GM12878 (cell line): ENCODE measurements around the gene SPRN. TPM values are rescaled to one million over a fixed set of nuclear protein-coding genes. Genes with fewer than 3 reads are reported as not detected.
A peak's percentile ranks its signal among the peaks of the same experiment; 100 is the strongest.

ENCODE experiments used
- BRCA1 ChIP-seq: IDR thresholded peaks from 2 replicates; pipeline ENCODE4 v1.6.1; 2011; ENCODE audit warnings: low read depth, low read length, improper control_type of control experiment
- CBX5 ChIP-seq: sonication (generic); IDR thresholded peaks from 2 replicates; pipeline ENCODE4 v1.6.1; 2016; ENCODE audit warnings: low read depth, moderate library complexity, mild to moderate bottlenecking, inconsistent platforms
- CHD1 ChIP-seq: IDR thresholded peaks from 2 replicates; pipeline ENCODE4 v1.6.1; 2012; ENCODE audit warnings: low read depth, low read length, improper control_type of control experiment
- CHD4 ChIP-seq: fragments of 200-600 bp; sonication (generic); IDR thresholded peaks from 2 replicates; pipeline ENCODE4 v1.6.1; 2016; ENCODE audit warnings: mild to moderate bottlenecking
- EED ChIP-seq: sonication (generic); IDR thresholded peaks from 2 replicates; pipeline ENCODE4 v1.6.1; 2016; ENCODE audit warnings: antibody characterized with exemption, low read depth
- EZH2 ChIP-seq: IDR thresholded peaks from 2 replicates; pipeline ENCODE4 v1.6.1; 2012; ENCODE audit warnings: low read depth, mild to moderate bottlenecking, control low read depth, inconsistent platforms, low read length, borderline replicate concordance; ENCODE audit not compliant: control insufficient read depth
- HDAC6 ChIP-seq: fragments of 200-600 bp; sonication (generic); IDR thresholded peaks from one replicate; pipeline ENCODE4 v1.8.0; 2017; ENCODE audit warnings: antibody characterized with exemption; ENCODE audit not compliant: unreplicated experiment
- KLF5 ChIP-seq: fragments of 450-650 bp; IDR thresholded peaks from 2 replicates; pipeline ENCODE4 v1.6.1; 2014; ENCODE audit warnings: mild to moderate bottlenecking; ENCODE audit not compliant: partially characterized antibody
- LARP7 ChIP-seq: fragments of 450-650 bp; IDR thresholded peaks from 2 replicates; pipeline ENCODE4 v1.6.1; 2017; ENCODE audit warnings: mild to moderate bottlenecking
- MXI1 ChIP-seq: fragments of 150-350 bp; IDR thresholded peaks from 2 replicates; pipeline ENCODE4 v1.6.1; 2011; ENCODE audit warnings: low read depth, mild to moderate bottlenecking, inconsistent platforms, low read length, improper control_type of control experiment
- MYB ChIP-seq: fragments of 150-350 bp; IDR thresholded peaks from 2 replicates; pipeline ENCODE4 v1.6.1; 2014; ENCODE audit warnings: mild to moderate bottlenecking, low read depth, low read length, borderline replicate concordance
- NR2F1 ChIP-seq: fragments of 450-650 bp; conservative IDR thresholded peaks from 2 replicates; pipeline ENCODE4 v1.6.1; 2017; ENCODE audit warnings: mild to moderate bottlenecking
- POLR2AphosphoS5 ChIP-seq: IDR thresholded peaks from 2 replicates; pipeline ENCODE4 v1.6.1; 2011; ENCODE audit warnings: mild to moderate bottlenecking, low read length, inconsistent platforms
- RCOR1 ChIP-seq: conservative IDR thresholded peaks from 2 replicates; pipeline ENCODE4 v1.6.1; 2012; ENCODE audit warnings: low read depth, low read length, improper control_type of control experiment
- SMAD1 ChIP-seq: fragments of 450-650 bp; IDR thresholded peaks from 2 replicates; pipeline ENCODE4 v1.6.1; 2018; ENCODE audit warnings: mild to moderate bottlenecking, low read depth; ENCODE audit not compliant: partially characterized antibody
- SPI1 ChIP-seq: IDR thresholded peaks from 2 replicates; pipeline ENCODE4 v1.6.1; 2011; ENCODE audit warnings: low read depth, mild to moderate bottlenecking, low read length, moderate library complexity, borderline replicate concordance; ENCODE audit not compliant: insufficient read depth
- SREBF1 ChIP-seq: IDR thresholded peaks from 2 replicates; pipeline ENCODE4 v1.6.1; 2012; ENCODE audit warnings: mild to moderate bottlenecking, low read length
- STAT3 ChIP-seq: IDR thresholded peaks from 2 replicates; pipeline ENCODE4 v1.6.1; 2011; ENCODE audit warnings: low read depth, low read length, improper control_type of control experiment
- SUZ12 ChIP-seq: fragments of 200-600 bp; sonication (generic); IDR thresholded peaks from one replicate; pipeline ENCODE4 v1.6.1; 2018; ENCODE audit warnings: antibody characterized with exemption, mild to moderate bottlenecking; ENCODE audit not compliant: unreplicated experiment
- TARDBP ChIP-seq: IDR thresholded peaks from 2 replicates; pipeline ENCODE4 v1.6.1; 2016; ENCODE audit warnings: borderline replicate concordance
- YY1 ChIP-seq: IDR thresholded peaks from 2 replicates; pipeline ENCODE4 v1.6.1; 2011; ENCODE audit warnings: low read depth, mild to moderate bottlenecking, low read length
- ZZZ3 ChIP-seq: IDR thresholded peaks from 2 replicates; pipeline ENCODE4 v1.6.1; 2011; ENCODE audit warnings: low read depth; ENCODE audit not compliant: control insufficient read depth, insufficient read length
- polyA plus RNA-seq, 11 experiments: library from polyadenylated mRNA; depleted of rRNA in 4 of 11; unstranded in 6 of 11; stranded (reverse) in 5 of 11; fragments of >200 nt; fragmentation: Nextera tagmentation in 4 of 11; fragmentation: Illumina TruSeq in 1 of 11; extraction: Ambion mirVana in 4 of 11; extraction: Trizol in 1 of 11; gene quantifications; 1 replicate in 1 of 11; 2 replicates in 10 of 11; pipeline versions ENCODE4 v1.2.1 to v1.2.3, GENCODE V29; 2011 to 2016; ENCODE audit warnings: inconsistent platforms in 2 of 11, missing spikeins in 2 of 11, low read depth in 1 of 11
- total RNA-seq, 4 experiments: library from RNA; depleted of rRNA in 3 of 4; stranded (reverse); fragments of >200 nt in 3 of 4; fragmentation: Illumina TruSeq in 1 of 4; extraction: Trizol in 1 of 4; gene quantifications; 2 replicates each; pipeline versions ENCODE4 v1.2.1 to v1.2.3, GENCODE V29; 2013 to 2021
- TF ChIP-seq, protein P1 (sequence below): fragments of 450-650 bp; IDR thresholded peaks from 2 replicates; pipeline ENCODE4 v1.6.1; 2014; ENCODE audit warnings: mild to moderate bottlenecking
- TF ChIP-seq, protein P2 (sequence below): fragments of 450-650 bp; IDR thresholded peaks from 2 replicates; pipeline ENCODE4 v1.6.1; 2017; ENCODE audit warnings: mild to moderate bottlenecking
- TF ChIP-seq, protein P3 (sequence below): IDR thresholded peaks from 2 replicates; pipeline ENCODE4 v1.6.1; 2012; ENCODE audit warnings: low read depth, low read length, improper control_type of control experiment
- TF ChIP-seq, protein P4 (sequence below): fragments of 150-350 bp; IDR thresholded peaks from 2 replicates; pipeline ENCODE4 v1.6.1; 2014; ENCODE audit warnings: mild to moderate bottlenecking, low read depth, low read length

SPRN gene
- total and polyA plus RNA-seq, 10 of the 15 experiments (the other 5 are each of a cell fraction or from before 2014, with no cell fraction given): 0.03 to 0.96 (median 0.46) TPM; not detected in 6

DNA sequence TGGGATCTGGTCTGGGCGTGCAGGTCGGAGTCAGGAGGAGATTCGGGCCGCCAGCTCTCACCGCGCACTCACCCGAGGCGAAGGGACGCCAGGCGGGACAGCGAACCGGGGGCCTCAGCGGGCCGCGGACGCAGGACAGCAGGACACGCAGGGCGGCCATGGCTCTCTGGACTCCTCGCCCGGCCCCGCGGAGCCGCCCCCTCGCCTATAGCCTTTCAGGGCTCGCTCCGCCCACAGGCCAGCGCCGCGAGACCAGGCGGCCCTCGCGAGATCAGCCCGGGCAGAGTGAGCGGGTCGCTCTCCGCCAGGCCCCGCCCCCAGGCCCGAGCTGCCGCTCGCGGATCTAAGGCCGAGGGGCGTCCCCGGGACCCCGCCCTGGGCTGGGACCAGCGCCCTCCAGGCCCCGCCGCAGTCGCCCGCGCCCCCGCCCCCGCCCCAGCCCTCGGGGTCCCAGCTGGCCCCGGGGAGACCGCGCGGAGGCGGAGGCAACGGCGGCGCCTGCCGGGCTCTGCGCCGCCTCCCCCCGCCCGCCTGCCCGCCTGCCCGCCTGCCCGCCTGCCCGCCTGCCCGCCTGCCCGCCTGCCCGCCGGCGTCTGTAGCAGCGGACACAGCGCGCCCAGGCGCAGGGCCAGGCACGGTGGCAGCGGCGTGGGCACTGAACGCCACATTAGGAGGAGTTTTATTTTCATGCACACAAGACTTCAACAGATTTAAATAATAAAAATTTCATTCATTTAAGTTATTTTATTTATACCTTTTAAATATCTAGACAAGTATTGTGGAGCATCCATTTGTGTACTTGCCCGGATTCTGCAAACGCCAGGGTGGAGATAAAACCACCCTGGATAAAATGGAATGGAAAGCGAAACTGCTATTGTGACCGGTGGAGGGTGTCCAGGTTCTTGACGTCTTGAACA is 51.0 kb downstream of the SPRN start, which contains the start of gene ECHS1 (continued):
- TF ChIP-seq, protein P1, sequence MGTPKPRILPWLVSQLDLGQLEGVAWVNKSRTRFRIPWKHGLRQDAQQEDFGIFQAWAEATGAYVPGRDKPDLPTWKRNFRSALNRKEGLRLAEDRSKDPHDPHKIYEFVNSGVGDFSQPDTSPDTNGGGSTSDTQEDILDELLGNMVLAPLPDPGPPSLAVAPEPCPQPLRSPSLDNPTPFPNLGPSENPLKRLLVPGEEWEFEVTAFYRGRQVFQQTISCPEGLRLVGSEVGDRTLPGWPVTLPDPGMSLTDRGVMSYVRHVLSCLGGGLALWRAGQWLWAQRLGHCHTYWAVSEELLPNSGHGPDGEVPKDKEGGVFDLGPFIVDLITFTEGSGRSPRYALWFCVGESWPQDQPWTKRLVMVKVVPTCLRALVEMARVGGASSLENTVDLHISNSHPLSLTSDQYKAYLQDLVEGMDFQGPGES: no peak
- TF ChIP-seq SUZ12: no peak
- TF ChIP-seq STAT3: no peak
- TF ChIP-seq BRCA1: peak; percentile 95
- no peak for TF ChIP-seq CHD1
- TF ChIP-seq EED: 0 out of 2 replicates have a peak, but pooled peaks have one; percentile 25
- TF ChIP-seq ZZZ3: no peak
- TF ChIP-seq, protein P2, sequence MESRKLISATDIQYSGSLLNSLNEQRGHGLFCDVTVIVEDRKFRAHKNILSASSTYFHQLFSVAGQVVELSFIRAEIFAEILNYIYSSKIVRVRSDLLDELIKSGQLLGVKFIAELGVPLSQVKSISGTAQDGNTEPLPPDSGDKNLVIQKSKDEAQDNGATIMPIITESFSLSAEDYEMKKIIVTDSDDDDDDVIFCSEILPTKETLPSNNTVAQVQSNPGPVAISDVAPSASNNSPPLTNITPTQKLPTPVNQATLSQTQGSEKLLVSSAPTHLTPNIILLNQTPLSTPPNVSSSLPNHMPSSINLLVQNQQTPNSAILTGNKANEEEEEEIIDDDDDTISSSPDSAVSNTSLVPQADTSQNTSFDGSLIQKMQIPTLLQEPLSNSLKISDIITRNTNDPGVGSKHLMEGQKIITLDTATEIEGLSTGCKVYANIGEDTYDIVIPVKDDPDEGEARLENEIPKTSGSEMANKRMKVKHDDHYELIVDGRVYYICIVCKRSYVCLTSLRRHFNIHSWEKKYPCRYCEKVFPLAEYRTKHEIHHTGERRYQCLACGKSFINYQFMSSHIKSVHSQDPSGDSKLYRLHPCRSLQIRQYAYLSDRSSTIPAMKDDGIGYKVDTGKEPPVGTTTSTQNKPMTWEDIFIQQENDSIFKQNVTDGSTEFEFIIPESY: no peak
- TF ChIP-seq TARDBP: no peak
- TF ChIP-seq HDAC6: no peak
- no peak for TF ChIP-seq SMAD1
- peak; percentile 91 for TF ChIP-seq POLR2AphosphoS5
- no peak for TF ChIP-seq MYB
- TF ChIP-seq MXI1: 0 out of 2 replicates have a peak, but pooled peaks have one; percentile 58
- TF ChIP-seq, protein P3, sequence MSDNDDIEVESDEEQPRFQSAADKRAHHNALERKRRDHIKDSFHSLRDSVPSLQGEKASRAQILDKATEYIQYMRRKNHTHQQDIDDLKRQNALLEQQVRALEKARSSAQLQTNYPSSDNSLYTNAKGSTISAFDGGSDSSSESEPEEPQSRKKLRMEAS: 0 out of 2 replicates have a peak, but pooled peaks have one; percentile 43
- peak; percentile 94 for TF ChIP-seq YY1
- no peak for TF ChIP-seq KLF5
- TF ChIP-seq EZH2: no peak
- no peak for TF ChIP-seq LARP7
- peak; percentile 99 for TF ChIP-seq RCOR1
- TF ChIP-seq NR2F1: peak; percentile 91
- TF ChIP-seq, protein P4, sequence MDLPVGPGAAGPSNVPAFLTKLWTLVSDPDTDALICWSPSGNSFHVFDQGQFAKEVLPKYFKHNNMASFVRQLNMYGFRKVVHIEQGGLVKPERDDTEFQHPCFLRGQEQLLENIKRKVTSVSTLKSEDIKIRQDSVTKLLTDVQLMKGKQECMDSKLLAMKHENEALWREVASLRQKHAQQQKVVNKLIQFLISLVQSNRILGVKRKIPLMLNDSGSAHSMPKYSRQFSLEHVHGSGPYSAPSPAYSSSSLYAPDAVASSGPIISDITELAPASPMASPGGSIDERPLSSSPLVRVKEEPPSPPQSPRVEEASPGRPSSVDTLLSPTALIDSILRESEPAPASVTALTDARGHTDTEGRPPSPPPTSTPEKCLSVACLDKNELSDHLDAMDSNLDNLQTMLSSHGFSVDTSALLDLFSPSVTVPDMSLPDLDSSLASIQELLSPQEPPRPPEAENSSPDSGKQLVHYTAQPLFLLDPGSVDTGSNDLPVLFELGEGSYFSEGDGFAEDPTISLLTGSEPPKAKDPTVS: no peak
- TF ChIP-seq SREBF1: no peak
- TF ChIP-seq CBX5: no peak
- no peak for TF ChIP-seq CHD4
- TF ChIP-seq SPI1: no peak
